RWPE2 (cell line): ENCODE results near the gene UHRF2.

Experiments
- ATAC-seq: fragments of 200-7000 bp; cut with Tn5 transposase; 3 replicates; pipeline ENCODE4 v1.9.1; 2021; ENCODE audit warnings: low read depth
- DNase-seq: peaks from one replicate; pipeline ENCODE4 v3.0.0-alpha.2; 2020; ENCODE audit warnings: low spot score
- H3K27ac ChIP-seq: fragments of 450-650 bp; 2 replicates; pipeline ENCODE4 v1.5.1; 2017; ENCODE audit warnings: mild to moderate bottlenecking; ENCODE audit not compliant: poor library complexity, severe bottlenecking
- H3K27me3 ChIP-seq: fragments of 250-450 bp; sonication (Bioruptor Pico); 2 replicates; pipeline ENCODE4 v1.5.1; 2021; ENCODE audit warnings: mild to moderate bottlenecking, moderate library complexity; ENCODE audit not compliant: insufficient read depth, poor library complexity, severe bottlenecking
- H3K36me3 ChIP-seq: fragments of 250-450 bp; sonication (Bioruptor Pico); 2 replicates; pipeline ENCODE4 v1.5.1; 2020; ENCODE audit warnings: low read depth, mild to moderate bottlenecking, moderate library complexity
- H3K4me1 ChIP-seq: fragments of 250-450 bp; sonication (Bioruptor Pico); 2 replicates; pipeline ENCODE4 v1.5.1; 2021; ENCODE audit warnings: mild to moderate bottlenecking, moderate library complexity; ENCODE audit not compliant: insufficient read depth, poor library complexity, severe bottlenecking
- H3K4me3 ChIP-seq: fragments of 250-450 bp; sonication (Bioruptor Pico); 2 replicates; pipeline ENCODE4 v1.5.1; 2021; ENCODE audit warnings: mild to moderate bottlenecking, moderate library complexity; ENCODE audit not compliant: severe bottlenecking
- H3K9me3 ChIP-seq: fragments of 250-450 bp; sonication (Bioruptor Pico); 2 replicates; pipeline ENCODE4 v1.5.1; 2021; ENCODE audit warnings: mild to moderate bottlenecking, moderate library complexity; ENCODE audit not compliant: severe bottlenecking
- CTCF ChIP-seq: fragments of 450-650 bp; IDR thresholded peaks from one replicate; pipeline ENCODE4 v1.5.1; 2017; ENCODE audit warnings: mild to moderate bottlenecking, moderate library complexity; ENCODE audit not compliant: poor library complexity, severe bottlenecking

UHRF2 gene

GRCh38 chr9:6428940-6429889 lies 16.2 kb downstream of the UHRF2 start:
- ATAC-seq, result no peak
- Histone ChIP-seq H3K36me3 (peaks cover 68% of the 10 kb centered on the region), H3K4me3 (no peak overlapping the region), H3K27me3 (no peaks in the 10 kb centered on the region), H3K4me1 (peaks cover 36% of the 10 kb centered on the region), H3K27ac (no peak overlapping the region), H3K9me3 (no peaks in the 10 kb centered on the region)
- no peak for TF ChIP-seq CTCF
- no peak for DNase-seq

GRCh38 chr9:6431038-6431437 lies 18.0 kb downstream of the UHRF2 start:
- TF ChIP-seq CTCF, result no peak
- Histone ChIP-seq H3K4me3 (no peak overlapping the region), H3K4me1 (peaks cover 38% of the 10 kb centered on the region), H3K27ac (no peak overlapping the region), H3K9me3 (no peaks in the 10 kb centered on the region), H3K27me3 (no peaks in the 10 kb centered on the region), H3K36me3 (peaks cover 68% of the 10 kb centered on the region)
- DNase-seq (no peak), ATAC-seq (no peak)

GRCh38 chr9:6433410-6433809 lies 20.4 kb downstream of the UHRF2 start:
- no peaks in the 10 kb centered on the region for H3K27me3 ChIP-seq
- H3K9me3 ChIP-seq, result no peaks in the 10 kb centered on the region
- peaks cover 70% of the 10 kb centered on the region for H3K36me3 ChIP-seq
- peak; percentile 77 for ATAC-seq
- H3K4me3 ChIP-seq, result no peak overlapping the region
- no peak for DNase-seq
- TF ChIP-seq CTCF, result no peak
- H3K27ac ChIP-seq, result peak overlapping the region; percentile 40
- H3K4me1 ChIP-seq, result peaks cover 36% of the 10 kb centered on the region

GRCh38 chr9:6439051-6439703 lies 26.2 kb downstream of the UHRF2 start:
- no peak for ATAC-seq
- TF ChIP-seq CTCF, result no peak
- Histone ChIP-seq H3K36me3 (peaks cover 59% of the 10 kb centered on the region), H3K27ac (no peak overlapping the region), H3K4me3 (no peak overlapping the region), H3K27me3 (no peaks in the 10 kb centered on the region), H3K4me1 (peaks cover 2% of the 10 kb centered on the region), H3K9me3 (no peaks in the 10 kb centered on the region)
- no peak for DNase-seq

- Histone ChIP-seq H3K4me1 (no peaks in the 10 kb centered on the region), H3K36me3 (peaks cover 51% of the 10 kb centered on the region)
Measured at GRCh38 chr9:6440405-6440804, 27.4 kb downstream of the UHRF2 start.

More at GRCh38 chr9:6440405-6440804, 27.4 kb downstream of the UHRF2 start:
- no peak overlapping the region for H3K27ac ChIP-seq
- no peak for TF ChIP-seq CTCF
- no peaks in the 10 kb centered on the region for H3K9me3 ChIP-seq
- no peak for DNase-seq
- ATAC-seq, result no peak
- H3K4me3 ChIP-seq, result no peak overlapping the region
- H3K27me3 ChIP-seq, result no peaks in the 10 kb centered on the region
